Transverse colon (tissue), 4 donors: Measurements from ENCODE around the gene SDK1. TPM values are rescaled to one million over a fixed set of nuclear protein-coding genes. Genes with fewer than 3 reads are reported as not detected.
"Not testable (repeated sequence)": the region's sequence is repeated elsewhere in the genome, so short reads cannot be mapped to it uniquely, and the experiment has no call there.

Experiments
- DNase-seq: peaks from one replicate; pipeline ENCODE4 v3.0.0-alpha.2; 2019
- H3K27ac ChIP-seq, 4 donors: fragments of 200-600 bp; sonication (generic); 2 replicates each; pipeline ENCODE4 v1.5.1; 2016 to 2018; ENCODE audit warnings: inconsistent platforms in 4 of 4
- H3K27me3 ChIP-seq: fragments of 200-600 bp; sonication (generic); 2 replicates; pipeline ENCODE4 v1.5.1; 2017; ENCODE audit warnings: inconsistent platforms
- H3K36me3 ChIP-seq, 4 donors: fragments of 200-600 bp; sonication (generic); 2 replicates each; pipeline ENCODE4 v1.5.1; 2017 to 2019; ENCODE audit warnings: inconsistent platforms in 4 of 4
- H3K4me1 ChIP-seq, 4 donors: fragments of 200-600 bp; sonication (generic); 2 replicates each; pipeline ENCODE4 v1.5.1; 2017 to 2020; ENCODE audit warnings: inconsistent platforms in 4 of 4
- H3K4me3 ChIP-seq, 4 donors: fragments of 200-600 bp; sonication (generic); 1 replicate in 1 of 4; 2 replicates in 3 of 4; pipeline versions ENCODE4 v1.5.1 to v1.6.1; 2017 to 2019; ENCODE audit warnings: inconsistent platforms in 4 of 4
- H3K9me3 ChIP-seq, 2 donors: fragments of 200-600 bp; sonication (generic); 2 replicates each; pipeline ENCODE4 v1.5.1; 2017 to 2019; ENCODE audit warnings: inconsistent platforms in 2 of 2
- CTCF ChIP-seq, 5 experiments: fragments of 200-600 bp in 3 of 5; fragments of 450-650 bp in 2 of 5; sonication (generic) in 3 of 5; IDR thresholded peaks; 1 replicate in 2 of 5; 2 replicates in 3 of 5; pipeline ENCODE4 v1.5.1; 2016 to 2017; ENCODE audit warnings: antibody characterized with exemption in 5 of 5, inconsistent platforms in 3 of 5, mild to moderate bottlenecking in 2 of 5, moderate library complexity in 1 of 5
- EP300 ChIP-seq: sonication (generic); formaldehyde crosslinking; IDR thresholded peaks from one replicate; pipeline ENCODE4 v1.6.1; 2017; ENCODE audit warnings: antibody characterized with exemption, low read depth
- POLR2A ChIP-seq: fragments of 450-650 bp; IDR thresholded peaks from one replicate; pipeline ENCODE4 v1.6.1; 2016; ENCODE audit warnings: antibody characterized with exemption, mild to moderate bottlenecking, moderate library complexity
- POLR2AphosphoS5 ChIP-seq, 3 donors: sonication (generic); formaldehyde crosslinking; IDR thresholded peaks; one replicate each; pipeline ENCODE4 v1.6.1; 2016; ENCODE audit warnings: antibody characterized with exemption in 3 of 3
- WGBS, 2 donors: methylation state at CpG; one replicate each; pipeline ENCODE4 v1.1.5; 2018; ENCODE audit warnings: low coverage in 1 of 2; 5-methylcytosine and 5-hydroxymethylcytosine counted together
- in situ Hi-C, 4 donors: fragments of 200-750 bp; cut with MboI; loops; one replicate each; pipeline versions ENCODE4 v1.15.0 to v1.15.1; 2017; ENCODE audit warnings: low sequenced_read_pairs in 3 of 4, low pct_ligation_motif_present in 1 of 4, low pct_unique_long_range_greater_than_20kb in 1 of 4
- intact Hi-C: fragments of 100-400 bp; cut with DNase I; formaldehyde crosslinking; loops from one replicate; pipeline ENCODE4 v1.15.1; 2023; ENCODE audit warnings: low total_unique reads
- total RNA-seq, 4 donors: library from RNA; depleted of rRNA; stranded (reverse); fragments of >200 nt; gene quantifications; one replicate each; pipeline ENCODE4 v1.1.0, GENCODE V29; 2016

Gene SDK1
- total RNA-seq, 4 donors from 2014 or later: 4.0 to 8.6 (median 5.4) TPM

- Histone ChIP-seq H3K27me3 (no peaks in the 10 kb centered on the region), H3K9me3 (no peaks in the 10 kb centered on the region)
- 61 to 66% methylated on average over 12 to 15 of the region's 15 CpGs for WGBS, 2 donors
Measured at GRCh38 chr7:3754493-3755341, 453.7 kb downstream of the SDK1 start.

GRCh38 chr7:3755778-3756453, 454.9 kb downstream of the SDK1 start:
- DNase-seq, H3K4me3 ChIP-seq, H3K27ac ChIP-seq, H3K9me3 ChIP-seq, intact Hi-C loops, in situ Hi-C loops, H3K36me3 ChIP-seq, H3K27me3 ChIP-seq, H3K4me1 ChIP-seq: not testable (repeated sequence)
- 87 to 90% methylated on average over 6 to 8 of the region's 8 CpGs for WGBS, 2 donors

More at GRCh38 chr7:3754493-3755341, 453.7 kb downstream of the SDK1 start:
- TF ChIP-seq POLR2A (no peak), EP300 (no peak), POLR2AphosphoS5 (IDR thresholded peaks at IDR 0.05) (no peak), CTCF (IDR thresholded peaks at IDR 0.05) (no peak)
- no peaks in the 10 kb centered on the region for H3K4me1 ChIP-seq
- peak; percentile 11 for DNase-seq
- H3K4me3 ChIP-seq: no peak overlapping the region
- in situ Hi-C loops (no loop called here), intact Hi-C loops (no loop called here)
- peak overlapping the region; percentile 23 to 46 (median 36) for H3K27ac ChIP-seq
- no peaks in the 10 kb centered on the region for H3K36me3 ChIP-seq

GRCh38 chr7:3757059-3757458, 456.0 kb downstream of the SDK1 start:
- intact Hi-C loops (no loop called here), in situ Hi-C loops (no loop called here)
- no peak for DNase-seq
- Histone ChIP-seq H3K4me1 (no peaks in the 10 kb centered on the region), H3K27me3 (no peaks in the 10 kb centered on the region), H3K9me3 (no peaks in the 10 kb centered on the region), H3K27ac (no peak overlapping the region), H3K4me3 (no peak overlapping the region), H3K36me3 (no peaks in the 10 kb centered on the region)
- TF ChIP-seq POLR2A (no peak), CTCF (IDR thresholded peaks at IDR 0.05) (no peak), EP300 (no peak), POLR2AphosphoS5 (IDR thresholded peaks at IDR 0.05) (no peak)
- 76 to 92% methylated on average over 3 of the region's 3 CpGs for WGBS, 2 donors

GRCh38 chr7:3760651-3761050, 459.6 kb downstream of the SDK1 start:
- intact Hi-C loops: no loop called here
- no peaks in the 10 kb centered on the region for H3K4me1 ChIP-seq
- no peaks in the 10 kb centered on the region for H3K36me3 ChIP-seq
- no peaks in the 10 kb centered on the region for H3K9me3 ChIP-seq
- in situ Hi-C loops: no loop called here
- 52 to 57% methylated on average over 5 of the region's 5 CpGs for WGBS, 2 donors
- no peaks in the 10 kb centered on the region for H3K27me3 ChIP-seq
- DNase-seq: no peak
- TF ChIP-seq EP300 (no peak), POLR2A (no peak), POLR2AphosphoS5 (IDR thresholded peaks at IDR 0.05) (no peak), CTCF (IDR thresholded peaks at IDR 0.05) (no peak)
- H3K27ac ChIP-seq: no peak overlapping the region
- no peak overlapping the region for H3K4me3 ChIP-seq
